Skin of body (tissue), 2 donors: ENCODE data around the gene CETP. TPM values are rescaled to one million over a fixed set of nuclear protein-coding genes. Genes with fewer than 3 reads are reported as not detected.
"Not testable (repeated sequence)": the region's sequence is repeated elsewhere in the genome, so short reads cannot be mapped to it uniquely, and the experiment has no call there.

Source experiments
- DNase-seq: peaks from one replicate; lab custom pipeline; 2025; lab: John Stamatoyannopoulos, UW
- total RNA-seq: library from RNA; depleted of rRNA; stranded (reverse); fragments of >200 nt; gene quantifications from one replicate; pipeline ENCODE4 v1.2.3, GENCODE V29; 2014

The CETP gene
- total RNA-seq, 1 donor from 2014 or later: 2.9 TPM

DNA sequence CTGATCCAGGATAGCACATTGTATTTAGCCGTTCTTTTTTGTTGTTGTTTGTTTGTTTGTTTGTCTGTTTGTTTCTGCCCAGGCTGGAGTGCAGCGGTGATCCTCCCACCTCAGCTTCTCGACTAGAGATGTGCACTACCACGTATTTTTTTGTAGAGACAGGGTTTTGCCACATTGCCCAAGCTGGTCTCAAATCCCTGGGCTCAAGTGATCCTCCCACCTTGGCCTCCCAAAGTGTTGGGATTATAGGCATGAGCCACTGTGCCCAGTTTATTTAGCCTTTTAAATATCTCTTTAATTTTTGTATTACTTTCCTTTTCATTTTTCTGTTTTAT, 18.4 kb downstream of the CETP start:
- DNase-seq: no peak

DNA sequence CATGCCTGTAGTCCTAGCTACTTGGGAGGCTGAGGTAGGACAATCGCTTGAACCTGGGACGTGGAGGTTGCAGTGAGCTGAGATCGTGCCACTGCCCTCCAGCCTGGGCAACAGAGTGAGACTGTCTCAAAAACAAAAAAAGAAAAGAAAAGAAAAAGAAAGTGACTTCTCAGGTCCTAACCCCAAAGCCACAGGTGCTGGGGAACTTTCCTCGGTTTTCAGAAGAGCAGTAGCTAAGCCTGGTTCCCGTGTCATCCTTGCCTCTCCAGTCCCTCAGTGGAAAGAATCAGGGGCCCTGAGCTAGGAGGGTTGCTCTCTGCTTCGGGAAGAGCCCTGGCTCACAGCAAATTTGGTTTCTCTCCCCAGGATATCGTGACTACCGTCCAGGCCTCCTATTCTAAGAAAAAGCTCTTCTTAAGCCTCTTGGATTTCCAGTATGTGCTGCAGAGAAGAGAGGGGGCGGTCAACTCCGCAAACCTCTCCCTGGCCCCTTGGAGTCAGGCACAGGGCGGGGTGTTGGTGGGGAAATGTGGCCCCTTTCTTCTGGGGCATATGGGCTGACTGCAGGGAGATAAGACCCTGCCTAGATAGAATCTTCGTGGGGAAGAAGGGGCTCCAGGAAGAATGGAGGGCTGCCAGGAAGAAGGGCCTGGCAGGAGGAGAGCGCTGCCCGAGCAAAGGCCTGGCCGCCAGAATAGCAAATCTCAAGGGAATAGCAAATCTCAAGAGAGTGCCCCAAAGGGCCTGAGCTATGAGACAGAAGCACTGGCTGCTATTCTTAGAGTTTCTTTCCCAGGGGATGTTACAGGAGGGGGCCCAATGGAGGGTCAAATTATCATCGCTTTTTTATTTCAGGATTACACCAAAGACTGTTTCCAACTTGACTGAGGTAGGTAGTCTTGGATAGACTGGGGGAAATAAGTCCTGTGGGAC, 19.3 kb downstream of the CETP start:
- DNase-seq: no peak

DNA sequence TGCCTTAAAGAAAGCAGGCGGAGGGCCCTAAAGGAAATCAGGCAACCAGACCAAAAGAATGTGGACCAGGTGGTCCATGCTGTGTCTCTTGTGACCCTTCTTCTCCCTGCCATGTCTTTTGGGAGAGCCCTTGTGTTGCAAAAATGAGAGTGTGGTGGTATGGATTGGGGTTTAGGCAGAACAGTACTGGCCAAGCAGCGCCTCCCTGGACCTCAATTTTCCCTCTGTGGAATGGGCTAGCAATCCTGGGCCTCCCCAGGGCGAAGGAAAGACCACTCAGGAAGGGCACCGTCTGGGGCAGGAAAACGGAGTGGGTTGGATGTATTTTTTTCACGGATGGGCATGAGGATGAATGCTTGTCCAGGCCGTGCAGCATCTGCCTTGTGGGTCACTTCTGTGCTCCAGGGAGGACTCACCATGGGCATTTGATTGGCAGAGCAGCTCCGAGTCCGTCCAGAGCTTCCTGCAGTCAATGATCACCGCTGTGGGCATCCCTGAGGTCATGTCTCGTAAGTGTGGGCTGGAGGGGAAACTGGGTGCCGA, 20.1 kb downstream of the CETP start:
- DNase-seq: no peak

DNA sequence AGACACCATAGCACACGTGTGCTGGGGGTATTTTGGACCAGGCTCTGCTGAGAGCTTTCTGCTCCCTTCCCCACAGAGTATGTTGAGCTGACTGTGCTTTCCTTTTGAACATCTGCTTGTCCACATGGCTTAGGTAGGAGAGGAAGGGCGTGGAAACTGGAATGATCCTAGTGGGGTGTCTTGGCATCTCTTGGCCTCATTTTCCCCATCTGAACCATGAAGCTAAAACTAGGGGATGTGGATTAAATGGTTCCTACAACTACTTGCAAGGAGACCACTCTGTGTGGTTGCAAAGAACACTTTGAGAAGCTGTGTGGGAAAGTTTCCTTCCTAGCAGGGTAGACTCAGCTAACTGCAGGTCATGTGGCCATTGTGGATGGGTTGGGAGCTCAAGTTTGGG, 20.9 kb downstream of the CETP start:
- no peak for DNase-seq

DNA sequence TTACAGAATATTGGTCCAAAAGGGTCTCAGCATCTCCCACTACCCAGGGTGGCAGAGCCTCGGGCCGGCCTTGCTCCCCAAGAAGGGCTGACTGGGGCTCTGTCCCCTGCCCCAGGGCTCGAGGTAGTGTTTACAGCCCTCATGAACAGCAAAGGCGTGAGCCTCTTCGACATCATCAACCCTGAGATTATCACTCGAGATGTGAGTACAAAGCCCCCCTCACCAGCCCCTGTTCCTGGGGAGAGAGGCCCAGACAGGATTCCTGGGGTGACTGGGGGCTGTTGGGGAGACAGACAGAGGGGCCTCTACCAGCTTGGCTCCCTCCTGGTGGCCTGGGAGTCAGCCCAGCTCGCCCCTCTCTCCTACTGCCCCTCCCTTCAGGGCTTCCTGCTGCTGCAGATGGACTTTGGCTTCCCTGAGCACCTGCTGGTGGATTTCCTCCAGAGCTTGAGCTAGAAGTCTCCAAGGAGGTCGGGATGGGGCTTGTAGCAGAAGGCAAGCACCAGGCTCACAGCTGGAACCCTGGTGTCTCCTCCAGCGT, 21.5 kb downstream of the CETP start:
- no peak for DNase-seq

DNA sequence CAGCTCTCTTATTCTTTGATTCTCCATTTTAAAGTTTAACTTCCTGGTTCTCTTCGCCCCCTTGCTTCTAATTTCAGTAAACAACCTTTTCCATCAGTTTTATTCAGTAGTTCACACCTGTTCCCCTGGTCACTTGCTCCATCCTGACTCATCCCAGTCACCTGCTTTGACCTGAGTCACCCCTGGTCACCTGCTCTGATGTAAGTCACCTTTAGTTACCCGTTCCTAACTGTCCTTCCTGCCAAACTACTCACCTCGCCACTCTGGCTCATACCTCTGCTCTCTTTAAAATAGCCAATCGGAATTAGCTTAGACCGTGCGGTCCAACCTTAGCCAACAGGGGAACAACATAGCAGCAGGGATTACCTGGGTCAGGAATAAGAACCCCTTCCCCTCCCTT, 22.9 kb downstream of the CETP start:
- no peak for DNase-seq

DNA sequence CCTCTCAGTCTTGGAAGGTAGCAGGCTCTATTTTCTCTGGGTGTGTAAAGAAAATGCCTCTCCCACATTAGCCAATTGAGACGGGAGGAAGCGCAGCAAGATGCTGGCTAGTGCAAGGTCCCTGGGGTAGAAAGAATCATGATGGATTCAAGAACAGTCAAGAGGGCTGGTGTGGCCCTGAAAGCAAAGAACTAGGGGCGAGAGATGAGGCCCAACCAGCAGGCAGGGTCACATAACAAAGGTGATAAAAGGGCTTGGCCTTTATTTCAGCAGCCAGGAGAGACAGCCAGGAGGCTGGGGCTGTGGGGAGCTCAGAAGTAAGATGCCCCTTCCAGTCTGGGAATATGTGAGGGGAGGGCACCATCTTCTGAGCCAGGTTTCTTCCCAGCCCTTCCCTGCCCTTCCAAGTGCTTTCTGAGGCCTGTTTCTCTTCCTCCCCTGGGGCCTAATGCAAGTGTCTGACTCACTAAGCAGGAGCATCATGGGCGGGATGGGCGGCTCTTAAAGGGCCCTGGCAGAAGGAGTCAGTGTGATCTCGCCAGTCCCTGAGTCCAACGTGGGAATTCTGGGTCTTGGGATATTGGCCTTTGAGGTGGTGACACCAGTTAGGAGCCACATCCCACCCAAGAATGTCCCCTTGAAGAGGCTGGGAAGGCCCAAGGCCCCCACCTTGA, 23.7 kb downstream of the CETP start:
- no peak for DNase-seq

DNA sequence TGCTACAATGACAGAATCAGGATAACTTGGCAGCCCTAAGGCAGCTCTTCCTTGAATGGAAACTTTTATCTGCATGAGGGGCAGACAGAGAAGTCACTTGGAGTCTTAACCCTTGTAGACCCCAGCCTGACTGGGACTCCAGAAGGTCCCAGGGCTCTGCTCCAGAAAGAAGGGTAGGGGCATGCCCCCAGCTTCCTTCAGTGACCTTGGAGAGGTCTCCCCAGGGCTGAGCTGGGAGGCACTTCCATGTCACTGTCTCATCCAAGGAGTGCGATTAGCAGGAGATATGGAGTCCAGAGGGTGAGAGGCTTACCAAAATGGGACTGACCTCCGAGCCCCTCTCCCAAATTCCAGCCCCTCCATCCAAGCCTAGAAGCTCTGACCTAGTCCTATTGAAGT, 24.2 kb downstream of the CETP start:
- no peak for DNase-seq

DNA sequence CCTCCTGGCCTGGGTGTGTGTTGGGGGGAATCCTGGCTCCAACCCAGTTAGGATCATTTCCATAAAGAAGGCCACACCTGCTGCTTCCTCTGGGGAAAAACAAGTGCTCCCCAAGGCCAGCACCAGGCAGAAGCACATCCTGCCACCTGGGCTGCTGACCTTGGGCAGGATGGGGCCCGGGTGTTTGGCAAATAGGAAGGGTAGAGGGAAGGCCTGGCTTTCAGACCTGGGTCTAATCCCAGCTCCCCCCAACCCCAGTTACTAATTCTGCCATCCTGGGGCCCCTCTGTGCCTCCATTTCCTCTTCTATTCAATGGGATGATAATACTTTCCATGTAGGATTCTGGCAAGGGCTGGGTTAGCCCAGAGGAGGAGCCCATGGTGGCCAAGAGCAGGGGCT, 24.6 kb downstream of the CETP start:
- DNase-seq: no peak

DNA sequence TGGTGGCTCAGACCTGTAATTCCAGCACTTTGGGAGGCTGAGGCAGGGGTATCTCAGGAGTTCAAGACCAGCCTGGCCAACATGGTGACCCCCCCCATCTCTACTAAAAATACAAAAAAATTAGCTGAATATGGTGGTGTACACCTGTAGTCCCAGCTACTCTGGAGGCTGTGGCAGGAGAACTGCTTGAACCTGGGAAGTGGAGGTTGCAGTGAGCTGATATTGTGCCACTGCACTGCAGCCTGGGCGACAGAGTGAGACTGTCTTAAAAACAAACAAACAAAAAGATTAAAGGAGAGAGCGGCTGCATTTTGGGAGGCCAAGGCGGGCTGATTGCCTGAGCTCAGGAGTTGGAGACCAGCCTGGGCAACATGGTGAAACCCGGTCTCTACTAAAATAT, 25.2 kb downstream of the CETP start:
- not testable (repeated sequence) for DNase-seq

DNA sequence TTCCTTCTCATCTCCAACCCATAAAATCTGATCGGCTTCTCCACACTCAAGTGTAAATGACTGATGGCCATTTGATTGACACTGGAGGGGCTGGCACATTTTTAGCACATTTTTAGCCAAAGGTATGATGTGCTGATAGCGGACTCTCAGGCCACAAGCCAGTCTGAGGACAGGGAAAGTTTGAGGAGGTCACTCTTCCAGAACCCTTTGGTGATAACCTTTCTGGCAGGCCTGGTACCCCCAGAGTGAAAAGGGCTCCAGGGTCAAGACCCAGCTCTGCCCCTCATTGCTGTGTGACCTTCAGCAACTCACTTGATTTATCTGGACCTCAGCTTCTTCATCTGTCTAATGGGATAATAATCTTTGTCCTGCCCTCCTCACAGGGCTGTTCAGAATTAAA, 25.9 kb downstream of the CETP start:
- no peak for DNase-seq

DNA sequence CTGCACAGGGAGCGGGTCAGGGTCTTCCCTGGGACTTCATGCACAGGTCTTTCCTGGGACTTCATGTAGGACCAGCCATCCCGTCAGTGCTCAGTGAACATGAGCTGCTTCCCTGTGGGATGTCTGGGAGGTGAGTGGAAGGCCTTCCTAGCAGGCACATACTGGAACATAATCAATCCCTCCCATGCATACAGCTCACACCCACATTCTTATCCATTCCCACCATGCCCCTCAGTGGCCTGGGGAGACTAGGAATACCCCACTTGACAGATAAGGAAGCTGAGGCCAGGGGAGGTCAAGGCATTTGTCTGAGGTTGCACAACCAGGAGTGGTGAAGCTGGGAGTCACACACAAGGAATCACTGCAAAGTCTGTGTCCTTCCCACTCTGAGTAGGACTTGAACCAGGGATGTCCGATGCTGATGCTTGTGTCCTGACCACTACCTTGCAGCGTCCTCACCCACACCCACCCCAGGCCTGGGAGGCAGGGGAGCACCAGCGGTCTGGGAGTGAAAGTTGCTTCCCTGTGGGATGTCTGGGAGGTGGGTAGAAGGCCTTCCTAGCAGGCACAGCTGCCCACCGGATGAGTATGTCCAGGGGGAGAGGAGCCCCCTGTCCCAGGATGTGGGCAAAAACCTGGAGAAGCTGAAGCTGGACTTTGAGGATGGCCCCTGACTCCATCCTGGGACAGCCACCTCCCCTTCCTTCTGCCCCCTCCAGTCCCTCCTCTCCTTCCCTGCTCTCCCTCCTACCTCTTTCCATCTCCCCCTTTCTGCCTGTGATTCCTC, 26.6 kb downstream of the CETP start:
- no peak for DNase-seq

DNA sequence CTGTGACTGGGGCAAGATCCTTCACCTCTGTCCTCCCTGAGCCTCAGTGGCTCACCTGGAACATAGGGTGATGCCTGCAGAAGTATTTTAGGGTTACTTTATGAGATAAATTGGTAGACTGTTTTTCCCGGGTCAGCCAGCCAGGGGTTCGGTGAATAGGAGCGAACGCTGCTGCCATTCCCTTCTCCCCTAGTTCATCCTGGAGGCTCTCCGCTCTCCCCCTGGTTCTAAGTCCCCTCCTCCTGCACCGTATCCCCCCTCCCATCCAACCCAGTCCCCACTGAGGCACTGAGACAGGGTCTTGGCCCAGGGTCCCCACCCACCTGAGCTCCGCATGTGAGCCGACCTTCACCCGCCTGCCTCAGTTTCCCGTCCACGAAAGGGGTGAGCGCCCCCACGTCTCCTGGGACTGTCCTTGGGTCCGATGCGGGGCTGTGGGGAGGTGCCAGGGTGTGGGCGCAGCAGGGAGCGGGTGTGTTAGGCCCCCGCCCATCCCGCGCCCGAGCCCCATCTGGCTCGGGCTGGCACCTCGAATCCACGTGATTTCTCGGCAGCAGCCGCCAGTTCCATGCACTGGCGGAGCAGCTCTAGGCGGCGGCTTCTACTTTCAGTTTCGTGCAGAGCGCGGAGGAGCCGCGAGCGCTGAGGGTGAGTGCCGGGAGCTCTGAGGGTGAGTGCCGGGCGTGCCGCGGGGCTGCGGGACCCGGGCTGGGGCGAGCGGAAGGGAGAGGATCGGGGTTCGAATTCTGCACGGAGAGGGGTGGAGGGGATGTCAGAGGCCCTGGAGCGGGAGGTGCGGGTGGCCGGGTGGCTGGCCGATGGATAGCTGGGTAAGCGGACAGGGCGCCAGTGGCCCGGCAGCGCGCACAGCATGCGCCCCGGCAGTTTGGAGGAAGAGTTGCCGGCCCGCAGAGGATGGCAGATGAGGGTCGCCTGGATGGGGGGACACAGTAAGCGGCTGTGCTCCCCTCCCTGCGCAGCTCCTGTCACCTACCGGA, 27.5 kb downstream of the CETP start, which contains the start of gene NLRC5:
NLRC5 (plus strand) TSS at position 610 of the 998 bp plus-strand sequence. CDS start 31,156 bp downstream, outside the sequence.
- peak; percentile 35 for DNase-seq

DNA sequence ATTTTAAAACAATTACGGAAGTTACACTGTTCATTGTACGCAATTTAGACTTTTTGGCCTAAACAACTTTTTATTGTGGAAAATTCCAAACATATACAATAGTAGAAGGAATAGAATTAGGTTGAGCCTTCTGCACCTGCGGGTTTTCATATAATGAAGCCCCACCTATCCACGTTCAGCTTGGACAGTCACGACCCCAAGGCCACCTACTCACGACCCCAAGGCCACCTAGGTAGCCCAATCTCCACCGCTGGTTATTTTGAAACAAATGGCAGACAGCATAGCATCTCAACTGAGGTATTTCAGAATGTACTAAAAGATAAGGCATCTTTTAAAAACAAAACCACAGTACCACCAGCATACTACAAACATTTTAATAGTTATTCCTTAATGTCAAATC, 28.2 kb downstream of the CETP start:
- no peak for DNase-seq

DNA sequence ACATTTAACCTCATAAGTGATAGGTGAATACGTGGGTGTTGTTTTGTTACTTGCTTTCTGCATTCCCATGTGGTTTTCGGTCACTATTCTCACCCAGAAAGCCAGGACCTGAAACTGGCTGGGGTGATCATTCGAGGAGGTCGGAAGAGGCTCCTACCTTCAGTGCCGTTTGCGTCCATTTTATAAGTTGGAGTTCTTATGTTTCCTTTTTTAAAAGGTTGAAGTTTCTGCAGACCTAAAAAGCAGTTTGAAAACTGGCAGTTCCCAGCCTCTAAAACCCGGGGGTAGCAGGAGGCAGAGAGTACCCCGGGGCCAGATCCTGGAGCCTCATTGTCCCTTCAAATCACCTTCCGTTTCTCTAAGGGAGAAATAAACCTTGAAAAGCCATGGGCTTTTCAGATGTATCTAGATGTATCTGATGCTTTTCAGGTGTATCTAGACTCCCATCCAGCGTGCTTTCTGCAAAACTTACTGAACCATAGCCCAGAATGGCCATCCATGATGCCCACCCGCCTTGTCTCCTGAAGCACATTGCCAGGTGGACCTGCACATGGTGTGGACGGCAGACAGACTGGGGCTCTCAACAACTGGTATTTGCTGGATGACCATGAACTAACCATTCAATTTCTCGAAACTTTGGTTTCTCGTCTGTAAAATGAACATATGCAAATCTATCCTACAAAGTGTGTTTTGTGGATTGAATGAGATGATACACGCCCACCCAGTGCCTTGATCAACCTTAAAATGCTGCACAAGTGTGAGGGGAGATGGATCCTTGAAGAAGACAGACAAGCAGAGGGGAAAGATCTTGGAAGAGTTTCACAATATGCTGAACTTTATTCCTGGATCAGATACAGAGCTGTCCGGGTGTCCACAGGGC, 28.9 kb downstream of the CETP start:
- DNase-seq: no peak

DNA sequence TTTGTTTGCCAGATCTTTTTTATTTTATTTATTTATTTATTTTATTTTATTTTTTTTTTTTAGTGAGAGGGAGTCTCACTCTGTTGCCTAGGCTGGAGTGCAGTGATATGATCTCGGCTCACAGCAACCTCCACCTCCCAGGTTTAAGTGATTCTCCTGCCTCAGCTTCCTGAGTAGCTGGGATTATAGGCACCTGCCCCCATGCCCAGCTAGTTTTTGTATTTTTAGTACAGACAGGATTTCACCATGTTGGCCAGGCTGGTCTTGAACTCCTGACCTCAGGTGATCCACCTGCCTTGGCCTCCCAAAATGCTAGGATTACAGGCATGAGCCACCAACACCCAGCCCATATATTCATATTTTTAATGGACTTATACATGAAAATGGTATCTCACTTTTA, 30.7 kb downstream of the CETP start:
- not testable (repeated sequence) for DNase-seq

DNA sequence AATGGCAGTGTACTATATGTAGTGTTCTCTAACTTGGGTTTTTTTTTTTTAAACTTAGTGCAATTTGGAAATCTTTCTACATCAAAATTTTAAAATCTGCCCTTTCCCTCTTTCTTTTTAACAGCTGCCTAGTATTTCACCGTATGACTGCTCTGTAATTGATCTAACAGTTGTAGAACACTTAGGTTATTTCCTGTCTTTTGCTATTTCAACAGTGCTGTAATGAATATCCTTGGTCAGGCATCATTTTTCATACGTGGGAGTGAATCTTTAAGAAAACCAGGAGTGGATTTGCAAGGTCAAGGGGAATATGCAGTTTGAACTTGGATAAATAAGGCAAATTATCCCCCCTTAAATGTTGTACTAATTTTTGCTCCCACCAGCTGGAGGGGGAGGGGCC, 31.5 kb downstream of the CETP start:
- no peak for DNase-seq

DNA sequence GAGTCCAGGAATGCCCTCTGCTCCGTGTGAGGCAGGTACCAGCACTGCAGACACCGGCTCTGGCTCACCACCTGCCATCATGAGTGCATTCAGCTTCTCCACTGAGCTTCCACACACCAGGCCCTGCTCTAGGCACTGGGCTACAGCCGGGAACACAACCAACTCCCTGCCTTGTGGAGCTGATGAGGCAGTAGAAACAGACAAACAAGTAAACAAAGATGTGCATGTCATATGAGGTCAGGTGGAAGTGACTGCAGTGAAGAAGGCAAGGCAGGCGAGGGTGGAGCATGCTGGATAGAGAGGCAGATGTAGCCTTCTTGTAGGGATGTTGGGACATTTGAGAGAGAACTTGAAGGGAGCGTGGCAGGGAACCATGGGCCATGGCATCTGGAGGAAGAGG, 32.6 kb downstream of the CETP start:
- DNase-seq: no peak

DNA sequence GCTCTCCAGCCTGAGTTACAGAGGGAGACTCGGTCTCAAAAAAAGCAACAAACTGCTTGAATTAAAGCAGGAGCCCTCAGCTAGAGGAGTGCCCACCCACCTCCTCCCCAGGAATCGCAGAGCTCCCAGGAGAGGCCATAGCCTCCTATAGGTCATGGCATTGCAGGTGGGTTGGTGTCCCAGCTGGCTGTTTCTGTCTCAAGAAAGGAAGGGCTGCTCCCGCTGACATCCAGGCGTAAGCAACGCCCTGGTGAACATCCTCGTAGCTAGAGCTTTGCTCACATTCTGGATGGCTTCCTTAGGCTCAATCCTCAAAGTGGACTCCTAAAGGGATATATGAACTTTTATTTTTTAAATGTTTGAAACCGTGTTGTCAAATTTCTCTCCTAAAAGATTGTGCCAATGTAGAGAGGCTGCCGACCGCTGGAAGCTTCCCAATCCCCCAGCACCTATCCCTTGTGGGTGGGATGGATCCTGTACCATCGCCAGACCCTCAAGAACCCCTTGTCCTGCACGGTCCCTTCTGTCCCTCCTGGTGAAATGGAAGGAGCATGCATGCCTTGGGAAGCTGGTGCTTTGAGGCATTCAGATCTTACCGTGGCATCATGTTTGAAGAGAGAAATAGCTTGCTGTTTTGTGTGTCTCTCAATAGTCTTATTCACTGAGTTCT, 33.5 kb downstream of the CETP start:
- no peak for DNase-seq
